ENCODE measurements around the gene SLC35F2.

DNA sequence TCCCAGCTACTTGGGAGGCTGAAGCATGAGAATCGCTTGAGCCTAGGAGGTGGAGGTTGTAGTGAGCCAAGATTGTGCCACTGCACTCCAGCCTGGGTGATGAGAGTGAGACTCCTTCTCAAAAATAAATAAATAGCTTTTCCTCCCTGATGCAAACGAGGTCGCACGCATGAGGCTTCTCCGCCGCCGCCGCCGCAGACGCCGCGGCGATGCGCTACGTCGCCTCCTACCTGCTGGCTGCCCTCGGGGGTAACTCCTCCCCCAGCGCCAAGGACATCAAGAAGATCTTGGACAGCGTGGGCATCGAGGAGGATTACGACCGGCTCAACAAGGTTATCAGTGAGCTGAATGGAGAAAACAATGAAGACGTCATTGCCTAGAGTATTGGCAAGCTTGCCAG, 49.6 kb upstream of the SLC35F2 start:
- TF ChIP-seq, protein P1, sequence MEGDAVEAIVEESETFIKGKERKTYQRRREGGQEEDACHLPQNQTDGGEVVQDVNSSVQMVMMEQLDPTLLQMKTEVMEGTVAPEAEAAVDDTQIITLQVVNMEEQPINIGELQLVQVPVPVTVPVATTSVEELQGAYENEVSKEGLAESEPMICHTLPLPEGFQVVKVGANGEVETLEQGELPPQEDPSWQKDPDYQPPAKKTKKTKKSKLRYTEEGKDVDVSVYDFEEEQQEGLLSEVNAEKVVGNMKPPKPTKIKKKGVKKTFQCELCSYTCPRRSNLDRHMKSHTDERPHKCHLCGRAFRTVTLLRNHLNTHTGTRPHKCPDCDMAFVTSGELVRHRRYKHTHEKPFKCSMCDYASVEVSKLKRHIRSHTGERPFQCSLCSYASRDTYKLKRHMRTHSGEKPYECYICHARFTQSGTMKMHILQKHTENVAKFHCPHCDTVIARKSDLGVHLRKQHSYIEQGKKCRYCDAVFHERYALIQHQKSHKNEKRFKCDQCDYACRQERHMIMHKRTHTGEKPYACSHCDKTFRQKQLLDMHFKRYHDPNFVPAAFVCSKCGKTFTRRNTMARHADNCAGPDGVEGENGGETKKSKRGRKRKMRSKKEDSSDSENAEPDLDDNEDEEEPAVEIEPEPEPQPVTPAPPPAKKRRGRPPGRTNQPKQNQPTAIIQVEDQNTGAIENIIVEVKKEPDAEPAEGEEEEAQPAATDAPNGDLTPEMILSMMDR (conservative IDR thresholded peaks at IDR 0.05; ENCODE audit: low read length), result no peak
- no peak for TF ChIP-seq EZH2phosphoT487 (IDR thresholded peaks at IDR 0.05; ENCODE audit: borderline replicate concordance)

Data from Loucy (cell line).